K562 (cell line): ENCODE results near the gene CLCN6. TPM values are rescaled to one million over a fixed set of nuclear protein-coding genes. Genes with fewer than 3 reads are reported as not detected.

Experiments
- ADNP ChIP-seq: fragments of 200-800 bp; sonication (Bioruptor generic); IDR thresholded peaks from 2 replicates; pipeline ENCODE4 v1.6.1; 2016; ENCODE audit warnings: missing genetic modification characterization, missing compliant biosample characterization
- ARID3B ChIP-seq: fragments of 250-450 bp; sonication (Bioruptor Pico); IDR thresholded peaks from 2 replicates; pipeline ENCODE4 v1.4.0; 2020; ENCODE audit warnings: borderline replicate concordance
- CCNT2 ChIP-seq: IDR thresholded peaks from 2 replicates; pipeline ENCODE4 v1.6.1; 2011; ENCODE audit warnings: borderline replicate concordance, low read depth, mild to moderate bottlenecking, moderate library complexity, mixed read lengths, low read length; ENCODE audit not compliant: insufficient read length; ENCODE audit errors: extremely low read depth
- CLOCK ChIP-seq: fragments of 250-450 bp; sonication (Bioruptor Pico); IDR thresholded peaks from 2 replicates; pipeline ENCODE4 v1.4.0; 2020; ENCODE audit warnings: mild to moderate bottlenecking, moderate library complexity, borderline replicate concordance
- ELF1 ChIP-seq: fragments of 200-800 bp; sonication (Bioruptor generic); IDR thresholded peaks from 2 replicates; pipeline ENCODE4 v1.6.1; 2016; ENCODE audit warnings: missing genetic modification characterization, missing compliant biosample characterization
- GTF2A2 ChIP-seq: IDR thresholded peaks from 2 replicates; pipeline ENCODE4 v1.6.1; 2016; ENCODE audit warnings: mild to moderate bottlenecking, missing genetic modification characterization, missing compliant biosample characterization
- KDM5B ChIP-seq: fragments of 200-600 bp; sonication (generic); IDR thresholded peaks from 2 replicates; pipeline ENCODE4 v1.6.1; 2012; ENCODE audit warnings: low read depth, mild to moderate bottlenecking, moderate library complexity, low read length, control low read depth, inconsistent platforms; ENCODE audit not compliant: insufficient replicate concordance
- MXI1 ChIP-seq: IDR thresholded peaks from 2 replicates; pipeline ENCODE4 v1.6.1; 2011; ENCODE audit warnings: low read depth, mild to moderate bottlenecking, improper control_type of control experiment, low read length
- NR2F6 ChIP-seq: fragments of 450-650 bp; formaldehyde crosslinking; IDR thresholded peaks from 2 replicates; pipeline ENCODE4 v1.4.0; 2020; ENCODE audit warnings: mild to moderate bottlenecking
- PHB ChIP-seq: fragments of 250-450 bp; sonication (Bioruptor Pico); IDR thresholded peaks from 2 replicates; pipeline ENCODE4 v1.5.0; 2021
- POU5F1 ChIP-seq: fragments of 150-350 bp; IDR thresholded peaks from 2 replicates; pipeline ENCODE4 v1.6.1; 2014; ENCODE audit warnings: borderline replicate concordance, low read length, low read depth, mild to moderate bottlenecking; ENCODE audit not compliant: partially characterized antibody
- RCOR1 ChIP-seq, 2 experiments: IDR thresholded peaks; 2 replicates each; pipeline ENCODE4 v1.6.1; 2012; ENCODE audit warnings: low read depth in 2 of 2, low read length in 2 of 2, borderline replicate concordance in 1 of 2, improper control_type of control experiment in 1 of 2
- SIX5 ChIP-seq, 2 experiments: IDR thresholded peaks; 2 replicates each; pipeline ENCODE4 v1.6.1; 2011; ENCODE audit warnings: low read length in 2 of 2, borderline replicate concordance in 1 of 2, low read depth in 1 of 2, mild to moderate bottlenecking in 1 of 2, moderate library complexity in 1 of 2; ENCODE audit not compliant: insufficient read depth in 1 of 2
- SRSF9 ChIP-seq: fragments of 200-400 bp; formaldehyde crosslinking; IDR thresholded peaks from 2 replicates; pipeline ENCODE4 v1.6.1; 2017; ENCODE audit warnings: low read depth, low read length, borderline replicate concordance
- UBTF ChIP-seq, 2 experiments: IDR thresholded peaks; 2 replicates each; pipeline ENCODE4 v1.6.1; 2012; ENCODE audit warnings: improper control_type of control experiment in 2 of 2, low read depth in 2 of 2, low read length in 2 of 2, borderline replicate concordance in 1 of 2
- ZBED1 ChIP-seq: IDR thresholded peaks from 2 replicates; pipeline ENCODE4 v1.6.1; 2014
- ZNF175 ChIP-seq: fragments of 200-800 bp; sonication (Bioruptor generic); IDR thresholded peaks from 2 replicates; pipeline ENCODE4 v1.6.1; 2016; ENCODE audit warnings: low read depth, mild to moderate bottlenecking, missing genetic modification characterization, missing compliant biosample characterization
- ZNF232 ChIP-seq: sonication (generic); formaldehyde crosslinking; IDR thresholded peaks from 2 replicates; pipeline ENCODE4 v1.8.0; 2022; ENCODE audit warnings: mild to moderate bottlenecking, missing genetic modification reagents
- ZNF24 ChIP-seq: fragments of 450-650 bp; IDR thresholded peaks from 2 replicates; pipeline ENCODE4 v1.6.1; 2016
- ZNF696 ChIP-seq: fragments of 250-450 bp; sonication (Bioruptor Pico); conservative IDR thresholded peaks from 2 replicates; pipeline ENCODE4 v1.4.0; 2020; ENCODE audit warnings: mild to moderate bottlenecking, moderate library complexity
- ZSCAN32 ChIP-seq: fragments of 450-650 bp; formaldehyde crosslinking; IDR thresholded peaks from 2 replicates; pipeline ENCODE4 v1.4.0; 2020; ENCODE audit warnings: mild to moderate bottlenecking, moderate library complexity
- polyA plus RNA-seq, 8 experiments: library from polyadenylated mRNA; depleted of rRNA in 4 of 8; stranded (reverse) in 5 of 8; unstranded in 3 of 8; fragments of >200 nt; fragmentation: Nextera tagmentation in 2 of 8; fragmentation: Illumina TruSeq in 1 of 8; extraction: Ambion mirVana in 2 of 8; extraction: Trizol in 1 of 8; gene quantifications; 2 replicates each; pipeline versions ENCODE4 v1.2.1 to v1.2.3, GENCODE V29; 2011 to 2014; ENCODE audit warnings: inconsistent platforms in 1 of 8, missing spikeins in 1 of 8
- total RNA-seq, 7 experiments: library from RNA; depleted of rRNA in 6 of 7; stranded (reverse); fragments of >200 nt in 6 of 7; fragmentation: Illumina TruSeq in 2 of 7; extraction: Trizol in 2 of 7; gene quantifications; 2 replicates each; pipeline versions ENCODE4 v1.2.1 to v1.2.3, GENCODE V29; 2011 to 2021; ENCODE audit warnings: low replicate concordance in 1 of 7

The CLCN6 gene
- total and polyA plus RNA-seq, 9 of the 15 experiments (the other 6 are each of a cell fraction or from before 2014, with no cell fraction given), result 2.0 to 21.8 (median 13.6) TPM

- TF ChIP-seq ZNF175 (peak; percentile 2; the same call in 1 of the 2 replicates), PHB (CRISPR knock-in tag) (0 out of 2 replicates have a peak, but pooled peaks have one; percentile 19), ZNF232 (CRISPR knock-in tag) (no peak), ELF1 (peak; percentile 39; the same call in 1 of the 2 replicates), MXI1 (no peak; the same call in 1 of the 2 replicates), POU5F1 (peak; percentile 26), ARID3B (0 out of 2 replicates have a peak, but pooled peaks have one; percentile 6), NR2F6 (CRISPR knock-in tag) (peak; percentile 5; the same call in 1 of the 2 replicates), UBTF (IDR thresholded peaks at IDR 0.05; ENCODE audit: borderline replicate concordance in 1 of 2, low read depth in 2 of 2, low read length in 2 of 2) (no peak), CLOCK (no peak), ZSCAN32 (CRISPR knock-in tag) (no peak), RCOR1 (IDR thresholded peaks at IDR 0.05; ENCODE audit: borderline replicate concordance in 1 of 2, low read depth in 2 of 2, low read length in 2 of 2) (peak in 1 of 2 experiments; percentile 33; a peak in 2 of 4 replicates), KDM5B (peak; percentile 18), SIX5 (IDR thresholded peaks at IDR 0.05; ENCODE audit: borderline replicate concordance in 1 of 2, insufficient read depth in 1 of 2, low read depth in 1 of 2, low read length in 2 of 2) (no peak), ZNF24 (no peak), ZBED1 (peak; percentile 35; the same call in 1 of the 2 replicates), GTF2A2 (no peak), SRSF9 (no peak), ZNF696 (CRISPR knock-in tag) (no peak), CCNT2 (no peak), ADNP (tag) (no peak)
These were observed 1.1 kb upstream of the CLCN6 start (continued) for GRCh38 chr1:11804666-11805421.
